ENCODE measurements around the gene AGBL4. TPM values are rescaled to one million over a fixed set of nuclear protein-coding genes. Genes with fewer than 3 reads are reported as not detected.

Gene AGBL4
- total RNA-seq, 1 experiment from 2014 or later = 0.35 TPM

GRCh38 chr1:48488721-48489120 is 1535.0 kb downstream of the AGBL4 start:
- DNase-seq (ENCODE audit: low spot score) = no peak

Other genes with a start within 250 kb of the AGBL4 start
- gene ELAVL4, start 85.0 kb upstream of the AGBL4 start, total RNA-seq (2014; rRNA removed; shearing (Covaris generic)) = 0.04 and 0.17 TPM in 2 replicates

Data from H4 (cell line).